Common myeloid progenitor, CD34-positive (primary cell): ENCODE data around the gene CLIC1.

Experiments used
- CTCF ChIA-PET: fragments of 350-600 bp; sonication (Branson Sonifier 250); formaldehyde crosslinking; loops from one replicate; lab custom pipeline; 2021; ENCODE audit warnings: antibody characterized with exemption; lab: Charles Lee
- POLR2A ChIA-PET: fragments of 350-600 bp; sonication (Branson Sonifier 250); formaldehyde crosslinking; loops from one replicate; lab custom pipeline; 2021; ENCODE audit warnings: antibody characterized with exemption; lab: Charles Lee
- DNase-seq, 3 donors: peaks; one replicate each; pipeline versions ENCODE4 v3.0.0 to v3.0.0-alpha.2; 2013
- H3K27ac ChIP-seq, 2 experiments: 1 replicate in 1 of 2; 2 replicates in 1 of 2; pipeline ENCODE4 v1.7.0; 2013; ENCODE audit warnings: inconsistent platforms in 2 of 2, low read length in 2 of 2, mild to moderate bottlenecking in 2 of 2, low read depth in 1 of 2, moderate library complexity in 1 of 2; ENCODE audit not compliant: severe bottlenecking in 2 of 2, insufficient read depth in 1 of 2, poor library complexity in 1 of 2
- H3K27me3 ChIP-seq, 5 experiments: replicated peaks in 2 of 5; 1 replicate in 3 of 5; 2 replicates in 2 of 5; pipeline versions ENCODE4 v1.6.1 to v1.7.0; 2013; ENCODE audit warnings: low read length in 4 of 5, mild to moderate bottlenecking in 2 of 5, moderate library complexity in 2 of 5, inconsistent platforms in 1 of 5; ENCODE audit not compliant: insufficient read depth in 5 of 5, control insufficient read depth in 4 of 5
- H3K36me3 ChIP-seq, 4 experiments: 1 replicate in 2 of 4; 2 replicates in 2 of 4; pipeline versions ENCODE4 v1.6.1 to v1.7.0; 2013; ENCODE audit warnings: low read length in 3 of 4, control low read depth in 1 of 4, mild to moderate bottlenecking in 1 of 4; ENCODE audit not compliant: control insufficient read depth in 4 of 4, insufficient read depth in 4 of 4
- H3K4me1 ChIP-seq, 4 experiments: 1 replicate in 3 of 4; 2 replicates in 1 of 4; pipeline versions ENCODE4 v1.6.1 to v1.7.1; 2013; ENCODE audit warnings: low read length in 3 of 4, mild to moderate bottlenecking in 3 of 4, control low read depth in 1 of 4, inconsistent platforms in 1 of 4, moderate library complexity in 1 of 4; ENCODE audit not compliant: control insufficient read depth in 4 of 4, insufficient read depth in 4 of 4; ENCODE audit errors: control extremely low read depth in 1 of 4
- H3K4me3 ChIP-seq, 7 experiments: 1 replicate in 4 of 7; 2 replicates in 3 of 7; pipeline versions ENCODE4 v1.5.1 to v1.7.0; 2013; ENCODE audit warnings: mild to moderate bottlenecking in 7 of 7, low read length in 6 of 7, moderate library complexity in 6 of 7, inconsistent platforms in 2 of 7, low read depth in 2 of 7, control low read depth in 1 of 7; ENCODE audit not compliant: insufficient read depth in 4 of 7, control insufficient read depth in 1 of 7; ENCODE audit errors: extremely low read depth in 1 of 7
- H3K9me3 ChIP-seq, 5 experiments: 1 replicate in 4 of 5; 2 replicates in 1 of 5; pipeline versions ENCODE4 v1.6.1 to v1.7.1; 2013; ENCODE audit warnings: low read length in 4 of 5, mild to moderate bottlenecking in 2 of 5, inconsistent platforms in 1 of 5, low read depth in 1 of 5, moderate library complexity in 1 of 5; ENCODE audit not compliant: control insufficient read depth in 4 of 5, insufficient read depth in 2 of 5; ENCODE audit errors: control extremely low read depth in 1 of 5
- WGBS: methylation state at CpG from one replicate; pipeline ENCODE4 v1.1.5; 2013; ENCODE audit not compliant: insufficient coverage; 5-methylcytosine and 5-hydroxymethylcytosine counted together

Gene CLIC1

DNA sequence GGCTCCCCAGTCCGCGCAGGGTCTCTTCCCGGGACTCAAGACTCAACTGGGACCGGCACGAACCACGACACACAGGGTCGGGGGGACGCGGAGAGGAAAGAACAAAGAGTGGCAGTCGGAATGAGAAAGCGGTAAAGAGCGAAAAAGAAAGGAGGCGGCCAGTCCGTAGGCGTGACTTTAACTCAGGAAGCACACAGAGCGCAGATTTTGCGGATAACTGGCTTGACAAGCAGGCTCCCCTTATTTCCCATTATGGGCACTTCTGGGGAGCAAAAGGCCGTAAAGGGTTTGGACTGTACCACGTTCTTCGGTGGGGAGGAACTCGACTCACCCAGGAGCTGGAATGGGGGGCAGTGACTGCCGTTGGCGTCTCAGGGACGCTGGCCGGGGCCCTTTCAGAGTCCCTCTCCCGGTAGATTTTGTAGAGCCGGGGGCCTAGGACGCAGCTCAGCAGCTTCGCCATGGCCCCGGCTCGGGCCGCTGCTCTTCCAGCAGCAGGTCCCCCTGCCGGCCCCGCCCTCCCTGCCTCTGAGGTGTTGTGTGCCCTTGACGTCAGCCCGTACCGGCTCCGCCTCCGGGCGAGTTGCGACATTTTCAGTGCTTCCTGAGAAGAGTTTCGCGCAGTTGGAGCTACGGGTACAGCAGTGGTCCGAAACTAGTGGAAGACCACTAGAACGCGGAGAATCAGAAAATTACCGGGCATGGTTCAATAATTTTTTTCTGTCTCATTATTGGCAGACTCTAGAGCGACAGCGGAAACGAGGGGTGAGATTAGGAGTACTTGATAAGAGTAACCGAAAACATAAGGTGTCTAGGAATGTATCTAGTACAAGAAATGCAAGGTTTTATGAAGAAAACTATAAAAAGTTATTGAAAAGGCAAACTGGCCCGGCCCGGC, 33.3 kb downstream of the CLIC1 start, which contains the start of gene ABHD16A:
TSS of gene ABHD16A (minus strand) at position 506 of the 898 bp plus-strand sequence. CDS start at position 463, 43 bp downstream.
- peaks cover 0 to 25% (median 15%) of the 10 kb centered on the region in 4 experiments for H3K4me1 ChIP-seq
- WGBS: under 1% methylated on average over 49 of the region's 54 CpGs
- peak within 1 kb of the TSS; percentile 98 to 99 for H3K27ac ChIP-seq
- peak; percentile 99 for DNase-seq
- H3K9me3 ChIP-seq: no peaks in the 10 kb centered on the region
- POLR2A ChIA-PET: interaction anchor here (0.6 to 1.8 kb wide), 9 partner anchors 8 to 127 kb away, joined by 3 to 9 read pairs (median 3); partner anchors contain the start of gene VARS1
- CTCF ChIA-PET: interaction anchor here (0.9 to 7.3 kb wide), 12 partner anchors 9 to 161 kb away, joined by 3 to 51 read pairs (median 4); partner anchors contain the start of gene LY6G5C
- H3K27me3 ChIP-seq: no peaks in the 10 kb centered on the region
- peaks cover 0 to 17% (median 4%) of the 10 kb centered on the region in 4 experiments for H3K36me3 ChIP-seq
- H3K4me3 ChIP-seq: peak within 1 kb of the TSS; percentile 85 to 99 (median 96)

GRCh38 chr6:31702405-31702818, 33.9 kb downstream of the CLIC1 start:
- peak overlapping the region; percentile 98 to 99 for H3K27ac ChIP-seq
- ChIA-PET CTCF (interaction anchor here (1.2 to 7.3 kb wide), 7 partner anchors 9 to 161 kb away, joined by 3 to 51 read pairs (median 4); partner anchors contain the start of gene LY6G5C), POLR2A (interaction anchor here (0.8 to 1.8 kb wide), 7 partner anchors 9 to 127 kb away, joined by 3 to 9 read pairs (median 3); no protein-coding TSS in a partner anchor)
- peaks cover 0 to 21% (median 7%) of the 10 kb centered on the region in 4 experiments for H3K36me3 ChIP-seq
- H3K27me3 ChIP-seq: no peaks in the 10 kb centered on the region
- peaks cover 0 to 25% (median 15%) of the 10 kb centered on the region in 4 experiments for H3K4me1 ChIP-seq
- DNase-seq: peak in 2 of 3 donors; percentile 43 to 62
- WGBS: 0% methylated on average over 8 of the region's 10 CpGs
- H3K4me3 ChIP-seq: peak overlapping the region; percentile 85 to 99 (median 96)
- no peaks in the 10 kb centered on the region for H3K9me3 ChIP-seq

DNA sequence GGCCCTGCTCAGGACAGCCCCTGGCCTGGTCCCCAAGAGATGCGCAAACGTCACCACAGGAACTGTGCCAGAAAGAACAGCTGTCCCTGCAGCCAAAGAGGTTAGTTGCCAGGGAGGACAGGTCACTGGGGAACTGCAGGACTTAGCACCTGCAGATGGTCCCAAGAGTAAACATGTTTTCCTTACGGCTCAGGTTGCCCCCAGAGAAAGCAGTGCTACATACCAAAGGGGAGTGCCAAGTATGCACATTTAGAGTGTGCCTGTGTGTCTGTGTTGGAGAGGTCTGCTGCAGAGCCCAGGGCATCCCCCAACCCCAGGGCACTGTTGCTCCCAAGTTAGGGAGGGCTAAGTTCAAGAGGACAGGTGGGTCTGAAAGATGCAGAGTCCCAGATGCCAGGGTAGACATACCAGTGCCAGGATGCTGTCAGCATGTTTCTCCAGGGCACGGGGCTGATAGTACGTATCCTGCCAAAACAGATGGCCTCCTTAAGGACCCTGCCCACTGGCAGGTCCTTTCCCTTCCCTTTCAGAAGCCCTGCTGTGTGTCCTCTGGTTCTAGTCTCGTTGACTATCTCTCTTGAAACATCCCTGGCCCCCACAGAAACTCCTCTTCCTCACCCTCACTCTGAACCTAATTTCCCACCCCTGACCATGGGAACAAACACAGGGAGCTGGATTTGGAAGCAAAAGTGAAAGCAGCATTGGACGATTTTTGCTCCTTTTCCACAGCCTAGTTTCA, 34.5 kb downstream of the CLIC1 start:
- Histone ChIP-seq H3K27me3 (no peaks in the 10 kb centered on the region), H3K4me1 (peaks cover 0 to 25% (median 15%) of the 10 kb centered on the region in 4 experiments), H3K36me3 (peaks cover 0 to 26% (median 12%) of the 10 kb centered on the region in 4 experiments), H3K27ac (peak overlapping the region; percentile 98 to 99), H3K9me3 (no peaks in the 10 kb centered on the region), H3K4me3 (peak overlapping the region in 6 of 7 experiments; percentile 85 to 99 (median 94))
- peak in 2 of 3 donors; percentile 28 to 51 for DNase-seq
- CTCF ChIA-PET: interaction anchor here (1.2 to 7.3 kb wide), 3 partner anchors 14 to 25 kb away, joined by 3 to 51 read pairs (median 6); no protein-coding TSS in a partner anchor
- 54% methylated on average over 6 of the region's 7 CpGs for WGBS
- POLR2A ChIA-PET: interaction anchor here (0.6 to 1.8 kb wide), 4 partner anchors 10 to 134 kb away, joined by 3 to 9 read pairs (median 3); no protein-coding TSS in a partner anchor

DNA sequence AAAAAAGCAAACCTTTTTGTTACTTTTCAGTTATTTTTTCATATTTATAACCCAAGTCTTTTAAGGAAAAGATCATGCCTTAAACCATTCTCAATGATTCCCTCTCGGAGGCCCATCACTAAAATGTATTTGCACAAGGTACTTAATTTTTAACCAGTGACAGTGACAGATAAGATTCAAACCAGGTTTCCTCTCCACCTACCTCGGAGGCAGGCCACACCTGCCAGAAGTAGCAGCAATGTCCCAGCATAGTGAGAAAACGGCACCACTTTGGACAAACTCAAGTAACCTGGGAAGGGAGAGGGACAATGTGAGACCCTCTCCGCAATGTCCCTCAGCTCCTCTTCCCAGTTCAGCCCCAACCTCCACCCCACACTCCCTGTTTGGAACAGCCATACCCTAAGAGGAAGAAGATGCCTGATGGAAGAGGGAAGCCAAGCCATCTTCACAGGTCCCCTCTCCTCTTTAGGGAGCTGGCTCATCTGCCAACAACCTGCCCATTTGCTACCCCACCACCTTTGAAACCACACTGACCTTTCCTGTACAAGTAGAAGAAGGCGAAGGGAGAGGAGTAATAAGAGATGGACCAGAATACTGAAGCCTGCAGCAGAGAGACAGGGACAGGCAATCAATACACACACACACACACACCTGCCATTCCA, 35.5 kb downstream of the CLIC1 start:
- peak overlapping the region in 1 of 7 experiments; percentile 99 for H3K4me3 ChIP-seq
- peaks cover 2 to 33% (median 16%) of the 10 kb centered on the region in 4 experiments for H3K36me3 ChIP-seq
- no peaks in the 10 kb centered on the region for H3K9me3 ChIP-seq
- no peak for DNase-seq
- 92% methylated on average over 2 of the region's 5 CpGs for WGBS
- H3K4me1 ChIP-seq: peaks cover 0 to 25% (median 15%) of the 10 kb centered on the region in 4 experiments
- H3K27ac ChIP-seq: peak overlapping the region in 1 of 2 experiments; percentile 45
- no peaks in the 10 kb centered on the region for H3K27me3 ChIP-seq
- POLR2A ChIA-PET: interaction anchor here (0.6 kb wide), 1 partner anchor 135 kb away, joined by 3 read pairs; no protein-coding TSS in a partner anchor
- CTCF ChIA-PET: interaction anchor here (1.2 to 7.3 kb wide), 3 partner anchors 11 to 69 kb away, joined by 4 to 51 read pairs (median 7); no protein-coding TSS in a partner anchor

DNA sequence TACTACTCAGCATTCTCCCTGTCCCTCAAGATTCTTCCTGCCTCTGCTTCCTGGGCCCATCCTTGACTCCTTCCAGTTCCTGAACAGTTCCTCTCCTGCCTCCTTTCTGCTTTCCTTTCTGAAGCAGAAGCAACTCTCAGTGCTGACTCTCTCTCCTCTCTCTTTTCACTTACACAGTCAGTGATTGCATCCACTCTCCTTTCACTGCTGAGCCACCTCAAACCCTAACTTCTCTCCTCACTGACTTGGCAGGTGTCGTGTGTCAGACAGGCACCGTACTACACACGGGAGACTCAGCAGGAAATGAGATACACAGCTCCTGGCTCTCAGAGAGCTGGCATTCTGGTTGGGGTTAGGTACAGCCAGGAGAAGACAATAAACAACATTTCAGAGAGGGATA, 38.8 kb downstream of the CLIC1 start:
- Histone ChIP-seq H3K9me3 (no peaks in the 10 kb centered on the region), H3K4me3 (no peak overlapping the region), H3K36me3 (peaks cover 2 to 63% (median 36%) of the 10 kb centered on the region in 4 experiments), H3K27me3 (no peaks in the 10 kb centered on the region), H3K4me1 (peaks cover 0 to 18% (median 10%) of the 10 kb centered on the region in 4 experiments), H3K27ac (no peak overlapping the region)
- DNase-seq: no peak
- WGBS: 46% methylated on average over 3 of the region's 3 CpGs
- POLR2A ChIA-PET: no interaction called here
- CTCF ChIA-PET: interaction anchor here (7.3 kb wide), 1 partner anchor 10 kb away, joined by 51 read pairs; no protein-coding TSS in a partner anchor

DNA sequence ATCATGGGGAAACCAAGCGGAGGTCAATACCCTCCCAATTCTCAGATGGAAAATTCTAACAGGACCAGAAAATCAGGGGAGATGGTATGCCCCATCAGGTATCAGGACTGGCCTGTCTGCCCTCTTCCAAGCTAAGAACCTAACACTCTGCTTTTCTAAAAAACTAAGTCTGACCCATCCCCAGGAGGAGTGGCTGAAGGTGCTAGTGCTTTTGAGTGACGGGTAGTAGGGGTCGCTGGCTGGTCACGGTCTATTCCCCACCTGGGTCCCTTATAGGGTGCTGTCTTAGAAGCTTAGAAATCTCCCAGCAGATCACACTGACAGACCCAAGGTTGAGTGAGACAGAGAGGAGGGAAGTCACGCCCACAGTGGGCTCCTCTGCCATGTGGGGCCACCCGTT, 42.8 kb downstream of the CLIC1 start:
- H3K9me3 ChIP-seq: no peaks in the 10 kb centered on the region
- ChIA-PET POLR2A (no interaction called here), CTCF (interaction anchor here (1.0 to 3.5 kb wide), 7 partner anchors 9 to 34 kb away, joined by 3 to 17 read pairs (median 4); partner anchors contain the start of genes ABHD16A, LY6G5C and MPIG6B)
- H3K27me3 ChIP-seq: no peaks in the 10 kb centered on the region
- peak overlapping the region in 1 of 2 experiments; percentile 38 for H3K27ac ChIP-seq
- no peaks in the 10 kb centered on the region for H3K4me1 ChIP-seq
- 95% methylated on average over 2 of the region's 6 CpGs for WGBS
- peaks cover 14 to 88% (median 63%) of the 10 kb centered on the region in 4 experiments for H3K36me3 ChIP-seq
- no peak for DNase-seq
- no peak overlapping the region for H3K4me3 ChIP-seq
